GM21723 (cell line): Measurements from ENCODE around the gene MTFR2.
"Not testable (repeated sequence)": the region's sequence is repeated elsewhere in the genome, so short reads cannot be mapped to it uniquely, and the experiment has no call there.

Experiments
- ATAC-seq: cut with Tn5 transposase; IDR thresholded peaks from one replicate; pipeline ENCODE4 v1.9.1; 2021; ENCODE audit warnings: mild to moderate bottlenecking, moderate library complexity; ENCODE audit not compliant: unreplicated experiment

Gene MTFR2

DNA sequence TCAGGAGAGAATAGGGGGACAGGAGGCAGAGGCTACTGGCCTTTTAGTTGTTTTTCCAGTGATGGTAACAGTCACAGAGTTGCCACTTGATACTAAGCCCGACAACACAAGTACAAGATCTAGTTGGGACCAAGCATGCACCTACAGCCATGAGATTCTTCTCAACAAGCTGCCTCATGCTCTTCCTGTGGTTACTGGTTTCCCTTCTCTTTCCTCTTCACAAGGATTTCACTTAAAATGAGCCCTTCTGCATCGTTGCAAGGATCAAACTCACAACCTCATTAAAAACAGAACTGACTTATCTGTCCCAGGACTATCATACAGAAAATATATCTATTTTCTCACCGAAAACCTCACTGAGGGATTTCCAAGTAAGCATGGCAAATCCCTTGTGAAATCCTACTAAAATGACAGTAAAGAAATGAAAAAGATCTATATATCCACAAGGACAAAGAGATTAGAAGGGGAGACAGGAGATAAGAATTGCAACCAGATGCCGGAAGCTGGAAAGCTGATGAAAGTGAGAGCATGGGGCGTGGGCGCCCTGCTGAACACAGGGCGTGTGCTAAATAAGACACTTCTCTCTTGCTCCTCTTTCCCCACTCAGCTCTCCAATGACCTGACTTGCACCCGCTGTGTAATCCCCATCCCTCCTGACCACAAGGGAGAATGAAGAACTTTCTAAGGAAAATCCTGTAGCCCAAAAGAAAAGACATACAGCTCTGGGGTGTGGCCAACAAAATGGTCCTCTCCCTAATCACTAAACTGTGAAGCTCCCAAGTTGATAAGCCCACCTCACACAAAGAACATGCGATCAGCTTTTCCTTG, 13.4 kb downstream of the MTFR2 start:
- no peak for ATAC-seq

DNA sequence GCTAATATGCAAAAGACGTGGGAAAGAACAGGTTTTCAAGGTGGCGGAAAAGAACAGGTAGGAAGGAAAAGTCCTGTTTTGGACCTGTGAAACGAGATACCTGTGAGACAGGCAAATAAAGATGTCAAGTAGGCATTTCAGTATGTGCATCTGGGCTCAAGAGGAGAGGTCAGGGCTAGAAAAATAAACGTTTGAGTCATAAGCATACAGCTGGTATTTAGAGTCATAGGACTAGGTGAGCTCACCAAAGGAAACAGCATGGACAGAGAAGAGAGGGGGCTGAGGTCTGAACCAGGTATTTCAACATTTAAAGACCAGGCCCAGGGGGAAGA, 14.9 kb downstream of the MTFR2 start:
- ATAC-seq, result no peak

DNA sequence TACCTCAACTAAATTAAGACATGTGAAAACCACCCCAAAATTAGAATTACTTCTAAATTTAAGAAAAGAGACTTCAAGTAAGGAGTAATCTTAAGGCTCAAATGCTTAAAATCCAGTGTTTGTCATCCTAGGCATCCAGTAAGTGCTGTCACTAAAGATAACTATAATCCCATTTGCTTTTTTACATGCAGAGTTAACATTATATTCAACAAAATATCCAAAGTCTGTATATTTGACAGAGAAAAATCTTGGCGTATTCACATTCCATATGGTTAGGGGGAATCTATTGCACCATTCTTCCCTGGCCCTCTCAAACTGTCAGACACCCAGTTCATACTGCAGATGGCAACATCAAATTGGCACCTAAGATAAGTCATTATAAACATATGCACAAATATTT, 17.4 kb downstream of the MTFR2 start:
- no peak for ATAC-seq

DNA sequence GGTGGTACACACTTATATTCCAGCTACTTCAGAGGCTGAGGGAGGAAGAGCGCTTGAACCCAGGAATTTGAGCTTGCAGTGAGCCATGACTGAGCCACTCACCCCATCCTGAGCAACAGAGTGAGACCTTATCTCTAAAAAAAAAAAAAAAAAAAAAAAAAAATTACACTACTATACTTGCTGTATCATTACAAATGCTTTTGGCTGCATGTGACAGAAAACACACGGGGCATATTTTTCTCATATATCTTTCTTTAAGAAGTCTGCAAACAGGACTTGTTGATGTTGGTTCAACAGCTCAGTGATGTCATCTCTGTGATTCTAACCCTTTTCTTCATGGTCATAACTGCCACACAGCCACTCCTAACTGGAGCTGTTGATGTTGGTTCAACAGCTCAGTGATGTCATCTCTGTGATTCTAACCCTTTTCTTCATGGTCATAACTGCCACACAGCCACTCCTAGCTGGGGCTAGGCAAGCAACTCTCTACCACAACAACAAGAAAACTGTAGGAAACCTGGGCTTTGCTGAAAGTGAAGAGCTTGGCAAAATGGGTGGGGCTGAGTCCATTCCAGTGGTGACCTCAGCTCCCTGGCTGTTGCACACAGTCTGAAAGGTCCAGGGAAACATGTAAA, 19.8 kb downstream of the MTFR2 start:
- no peak for ATAC-seq

DNA sequence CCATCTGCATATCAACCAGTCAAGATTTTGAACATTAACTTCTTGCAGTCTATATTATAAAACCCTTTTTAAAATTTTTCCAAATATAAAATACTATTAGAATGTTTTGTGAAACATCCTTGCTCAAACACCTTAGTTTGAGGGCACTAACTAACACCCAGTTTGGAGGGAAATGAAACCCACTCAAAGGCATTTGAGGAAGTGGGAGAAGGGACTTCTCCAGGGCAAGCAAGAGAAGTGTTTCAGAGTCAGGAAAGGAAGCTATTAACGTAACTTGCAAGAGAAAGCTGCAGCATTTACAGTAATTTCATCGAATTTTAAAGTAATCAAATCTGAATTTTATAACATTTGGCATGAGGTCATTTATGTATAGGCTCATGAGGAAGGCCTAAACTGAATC, 21.3 kb downstream of the MTFR2 start:
- ATAC-seq, result no peak

DNA sequence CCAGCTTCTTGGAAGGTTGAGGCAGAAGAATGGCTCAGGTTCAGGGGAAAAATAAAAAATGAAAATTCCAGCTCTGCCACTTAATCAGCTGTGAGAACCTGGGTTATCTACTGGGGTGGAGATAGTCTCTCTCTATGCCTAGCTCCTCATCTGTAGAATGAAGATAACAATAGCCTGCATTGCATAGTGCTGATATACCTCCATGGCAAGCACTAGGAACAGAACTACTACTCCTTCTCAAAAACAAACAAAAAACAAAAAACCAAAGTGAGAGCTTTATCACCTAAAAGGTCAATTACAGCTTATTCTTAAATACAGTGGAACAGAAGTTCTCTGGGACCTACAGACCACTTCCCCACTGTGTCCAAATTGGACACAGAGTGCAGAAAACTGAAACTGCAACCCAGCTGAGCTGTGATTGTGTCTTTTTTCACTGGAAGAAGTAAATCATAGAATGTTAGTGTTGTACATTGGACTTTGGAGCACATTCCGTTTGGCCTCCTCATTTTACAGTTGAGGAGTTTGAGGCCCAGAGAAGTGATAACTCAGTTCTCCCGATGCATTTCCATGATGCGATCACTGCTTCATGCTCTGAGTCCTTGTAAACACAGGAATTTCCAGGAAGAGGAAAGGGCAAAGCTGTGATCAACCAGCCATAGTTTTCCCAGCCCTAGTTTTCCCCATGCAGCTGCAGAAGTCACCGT, 23.3 kb downstream of the MTFR2 start:
- ATAC-seq, result peak; percentile 20

DNA sequence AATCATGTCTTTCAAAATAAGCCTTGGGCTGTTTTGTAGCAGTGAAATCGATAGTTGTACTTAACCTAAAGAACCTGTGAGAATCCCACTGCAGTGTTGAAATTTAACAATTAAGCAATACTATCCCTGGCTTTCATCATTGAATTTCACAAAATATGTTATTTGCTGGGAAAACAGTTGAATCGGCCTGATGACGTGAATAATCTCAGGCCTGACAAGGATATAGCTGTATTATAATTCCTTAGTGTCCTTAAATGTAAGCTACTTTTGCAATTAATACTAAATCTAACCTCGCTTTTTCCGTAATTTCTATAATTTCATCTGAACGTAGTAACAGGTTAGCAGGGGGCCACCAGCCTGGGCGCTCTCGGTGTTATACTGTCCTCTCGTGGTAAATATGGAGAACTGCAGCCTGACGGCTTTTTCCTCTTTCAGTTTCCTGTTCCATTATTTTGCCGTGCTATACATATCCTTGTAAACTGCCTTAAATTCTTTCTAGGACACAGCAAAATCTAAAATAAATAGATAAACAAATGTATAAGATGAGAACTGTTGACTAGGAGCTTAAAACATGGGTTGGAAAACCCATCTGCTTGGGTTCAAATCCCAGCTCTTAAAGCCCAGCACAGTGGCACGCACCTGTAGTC, 24.0 kb downstream of the MTFR2 start:
- peak; percentile 80 for ATAC-seq

DNA sequence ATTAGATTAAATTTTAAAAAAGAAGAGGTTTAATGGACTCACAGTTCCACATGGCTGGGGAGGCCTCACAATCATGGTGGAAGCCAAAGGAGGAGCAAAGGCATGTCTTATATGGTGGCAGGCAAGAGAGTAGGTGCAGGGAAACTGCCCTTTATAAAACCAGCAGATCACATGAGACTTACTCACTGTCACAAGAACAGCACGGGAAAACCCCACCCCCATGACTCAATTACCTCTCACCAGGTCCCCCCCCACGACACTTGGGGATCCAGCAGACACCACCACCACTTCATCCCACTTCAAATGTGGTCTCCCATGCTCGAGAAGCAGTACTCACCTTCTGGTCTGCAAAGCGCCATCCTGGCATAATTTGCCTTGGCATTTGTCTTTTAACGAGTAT, 24.6 kb downstream of the MTFR2 start:
- no peak for ATAC-seq

DNA sequence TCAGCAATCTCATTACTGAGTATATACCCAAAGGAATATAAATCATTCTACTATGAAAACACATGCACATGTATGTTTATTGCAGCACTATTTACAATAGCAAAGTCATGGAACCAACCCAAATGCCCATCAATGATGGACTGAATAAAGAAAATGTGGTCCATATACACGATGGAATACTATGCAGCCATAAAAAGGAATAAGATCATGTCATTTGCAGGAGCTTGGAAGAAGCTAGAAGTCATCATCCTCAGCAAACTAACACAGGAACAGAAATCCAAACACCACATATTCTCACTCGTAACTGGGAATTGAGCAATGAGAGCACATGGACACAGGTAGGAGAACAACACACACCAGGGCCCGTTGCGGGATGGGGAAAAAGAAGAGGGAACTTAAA, 25.1 kb downstream of the MTFR2 start:
- ATAC-seq, result not testable (repeated sequence)

DNA sequence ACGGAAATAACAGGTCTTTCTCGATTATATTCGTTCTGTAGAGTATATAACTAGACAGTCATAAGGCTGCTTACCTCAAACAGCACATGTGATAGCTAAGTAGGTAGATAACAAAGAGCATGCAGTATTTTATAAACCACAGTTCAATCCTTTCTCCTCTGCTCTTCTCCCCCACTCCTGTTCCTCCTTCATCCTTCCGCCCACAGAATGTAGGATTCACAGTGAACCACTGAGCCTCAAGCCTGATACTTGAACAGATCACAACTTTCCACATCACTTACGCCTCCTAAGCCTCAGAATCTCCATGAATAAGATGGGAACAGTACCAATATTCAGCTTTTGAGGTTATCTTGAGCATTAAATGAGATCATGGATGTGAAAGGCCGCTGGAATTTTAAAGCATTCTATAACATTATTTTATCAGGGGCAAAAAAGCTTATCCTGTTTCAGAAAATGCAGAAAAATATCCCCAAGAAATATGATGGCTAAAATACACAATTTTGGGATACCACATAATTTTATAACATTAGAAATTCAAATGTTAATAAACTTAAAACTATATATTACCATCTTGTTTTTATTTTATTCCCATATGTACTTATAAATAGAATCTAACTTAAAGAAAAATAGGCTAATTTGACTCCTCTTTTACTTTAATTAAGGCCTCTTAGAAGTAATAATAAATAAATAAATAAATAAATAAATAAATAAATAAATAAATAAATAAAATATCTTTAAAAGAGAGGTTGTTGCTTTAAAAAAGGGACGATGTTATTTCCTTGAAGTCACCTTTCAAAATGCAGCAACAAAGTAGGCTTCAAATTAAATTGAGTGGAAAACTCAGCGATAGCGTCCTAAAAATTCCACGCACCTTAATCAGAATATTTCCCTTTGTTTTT, 33.4 kb downstream of the MTFR2 start:
- ATAC-seq, result no peak

DNA sequence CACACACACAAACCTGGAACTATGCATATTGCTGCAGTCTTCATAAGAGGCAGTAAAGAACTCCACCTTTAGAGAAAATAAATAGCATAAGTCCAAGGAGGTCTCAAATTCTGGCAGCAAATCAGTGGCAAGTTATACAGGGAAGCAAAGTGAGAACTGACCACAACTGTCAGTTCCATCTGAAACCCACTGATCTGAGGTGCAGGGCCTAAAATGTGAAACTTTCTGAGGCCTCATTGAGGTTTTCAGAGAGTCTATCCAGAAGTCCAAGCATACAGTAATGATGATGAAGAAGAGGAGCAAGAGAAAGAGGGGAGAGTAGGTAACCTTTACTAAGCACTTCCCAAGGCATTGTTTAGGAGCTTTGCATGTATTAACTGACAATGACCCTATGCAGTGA, 36.3 kb downstream of the MTFR2 start:
- no peak for ATAC-seq

DNA sequence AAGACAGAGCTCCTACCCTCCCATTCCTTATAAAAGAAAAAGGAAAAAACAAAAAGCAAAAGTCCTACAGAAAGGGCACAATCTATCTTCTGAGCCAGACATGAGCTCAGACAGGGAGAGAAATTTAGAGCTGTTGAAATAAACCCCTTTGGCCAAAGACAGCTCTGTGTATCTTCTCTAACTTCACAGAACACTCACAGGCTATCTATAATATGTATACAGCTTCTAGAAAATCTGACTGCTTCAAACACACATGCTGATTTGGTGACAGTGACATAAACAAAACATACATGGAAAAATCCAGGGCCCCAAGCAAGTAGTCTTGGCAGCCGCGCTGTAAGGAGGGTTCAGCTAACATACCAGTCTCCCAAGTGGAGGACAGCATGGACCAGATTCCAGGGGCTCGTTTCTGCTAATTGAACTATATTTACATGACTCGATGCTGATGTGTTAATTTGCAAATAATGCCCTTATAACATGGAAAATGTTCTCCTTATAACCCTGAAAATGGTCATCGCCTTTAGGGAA, 37.0 kb downstream of the MTFR2 start:
- ATAC-seq, result no peak

DNA sequence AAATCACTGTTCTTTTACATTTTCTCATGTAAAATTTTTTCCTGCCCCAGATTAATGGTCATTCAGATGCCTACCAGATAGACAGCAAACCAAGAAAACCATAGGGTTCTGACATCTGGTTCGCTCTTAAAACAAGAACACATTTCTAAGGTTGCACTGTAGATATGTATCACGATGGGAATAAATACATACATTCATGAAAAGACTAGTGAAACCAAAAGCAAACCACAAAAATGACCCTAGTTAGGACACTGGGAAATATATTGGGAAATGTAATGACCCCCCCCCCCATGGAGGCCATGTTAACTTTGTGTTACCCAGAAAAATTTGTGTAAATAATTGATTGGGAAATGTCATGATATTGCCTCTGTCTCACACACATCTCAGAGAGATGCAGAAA, 37.5 kb downstream of the MTFR2 start:
- ATAC-seq, result no peak

DNA sequence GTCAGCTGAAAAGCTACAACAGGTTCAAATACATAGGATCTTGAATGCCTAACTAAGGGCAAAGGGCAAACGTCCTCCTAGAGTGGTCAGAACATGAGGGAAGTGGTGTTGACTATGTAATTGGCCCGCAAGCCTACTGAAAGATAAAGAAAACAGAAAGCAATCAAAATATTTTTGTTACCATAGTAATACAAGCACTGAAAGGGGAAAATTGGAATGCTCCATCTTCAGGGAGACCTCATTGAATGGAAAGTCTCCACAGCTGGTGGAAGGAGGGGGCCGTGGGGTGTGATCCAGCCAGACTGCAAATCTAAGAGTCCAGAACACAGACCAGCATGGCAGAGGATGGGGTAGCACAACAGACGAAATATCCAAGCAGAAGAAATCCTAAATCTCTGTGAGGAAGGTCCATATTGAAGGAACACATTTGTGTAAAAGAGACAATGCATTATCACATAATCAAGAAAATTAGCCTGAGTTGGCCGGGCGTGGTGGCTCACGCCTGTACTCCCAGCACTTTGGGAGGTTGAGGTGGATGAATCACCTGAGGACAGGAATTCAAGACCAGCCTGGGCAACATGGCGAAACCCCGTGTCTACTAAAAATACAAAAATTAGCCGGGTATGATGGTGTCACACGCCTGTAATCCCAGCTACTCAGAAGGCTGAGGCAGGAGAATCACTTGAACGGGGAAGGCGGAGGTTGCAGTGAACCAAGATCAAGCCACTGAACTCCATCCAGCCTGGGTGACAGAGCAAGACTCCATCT, 39.5 kb downstream of the MTFR2 start:
- ATAC-seq, result no peak

DNA sequence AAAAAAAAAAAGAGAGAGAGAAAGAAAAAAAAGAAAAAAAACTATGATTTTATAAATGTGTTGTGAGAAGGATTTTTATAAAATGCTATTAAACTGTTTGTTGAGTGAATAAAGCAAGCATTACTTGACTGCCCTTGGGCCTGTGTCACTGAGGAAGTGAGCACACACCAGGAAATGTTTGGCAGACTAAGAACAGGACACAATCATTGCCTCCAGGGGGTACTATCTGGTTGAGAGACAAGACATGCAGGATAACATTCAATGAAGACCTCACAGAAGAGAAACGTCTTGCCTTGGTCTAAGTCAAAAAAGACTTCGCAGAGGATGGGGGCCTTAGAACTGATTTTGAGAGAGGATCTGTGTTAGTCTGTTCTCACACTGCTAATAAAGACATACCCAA, 40.6 kb downstream of the MTFR2 start:
- no peak for ATAC-seq

DNA sequence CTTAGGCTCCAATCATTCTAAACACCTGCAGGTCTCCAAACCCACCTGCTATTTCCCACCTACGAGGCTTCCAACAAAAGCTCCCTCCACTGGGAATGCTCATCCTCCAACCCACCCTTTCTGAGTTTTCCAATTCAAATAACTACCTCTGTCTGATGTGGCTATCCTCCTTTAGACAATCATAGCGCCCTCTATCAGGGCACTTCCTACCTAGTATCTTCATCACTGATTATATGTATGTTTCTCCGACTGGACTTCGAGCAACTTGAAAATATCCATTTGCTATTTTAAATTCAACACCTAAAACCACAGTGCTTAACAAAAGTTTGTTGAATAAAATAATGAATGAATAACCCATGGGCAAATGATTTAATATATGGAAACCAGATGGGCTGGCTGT, 41.3 kb downstream of the MTFR2 start:
- no peak for ATAC-seq

DNA sequence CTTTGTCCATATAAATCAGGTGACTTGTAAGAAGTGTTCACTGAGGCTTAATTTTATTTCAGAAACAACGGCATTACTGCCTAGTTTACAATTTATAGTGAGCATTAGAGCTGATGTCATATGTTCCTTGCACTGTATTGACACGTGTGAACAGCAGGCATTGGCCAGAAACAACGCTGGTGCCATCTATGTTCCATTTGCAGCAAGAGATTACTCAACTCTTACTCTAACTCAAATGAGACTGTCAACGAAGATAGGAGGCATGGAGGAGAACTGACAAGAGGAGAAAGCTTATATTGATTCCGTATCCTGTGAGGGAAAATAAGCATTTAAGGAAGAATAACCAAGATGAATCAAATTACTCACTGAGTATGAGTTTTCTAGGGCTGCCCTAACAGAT, 48.4 kb downstream of the MTFR2 start:
- no peak for ATAC-seq

DNA sequence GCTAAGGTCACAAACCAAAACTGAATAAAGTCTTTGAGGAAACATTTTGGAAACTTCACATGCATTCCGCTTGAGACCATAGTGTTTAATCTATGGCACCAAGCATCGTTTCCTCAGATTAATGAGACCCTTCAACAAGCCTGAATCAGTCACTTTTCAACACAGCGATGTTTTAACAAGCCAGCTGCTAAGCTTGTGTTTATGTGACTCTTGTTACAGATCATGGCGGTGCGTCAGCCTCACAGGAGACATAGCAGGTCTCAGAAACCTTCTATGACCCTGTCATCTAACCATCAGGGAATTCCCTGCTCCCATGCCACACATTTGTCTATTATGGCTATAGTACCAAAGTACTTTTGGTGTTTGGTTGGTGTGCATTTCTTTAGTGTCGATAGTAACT, 57.2 kb downstream of the MTFR2 start:
- ATAC-seq, result no peak

DNA sequence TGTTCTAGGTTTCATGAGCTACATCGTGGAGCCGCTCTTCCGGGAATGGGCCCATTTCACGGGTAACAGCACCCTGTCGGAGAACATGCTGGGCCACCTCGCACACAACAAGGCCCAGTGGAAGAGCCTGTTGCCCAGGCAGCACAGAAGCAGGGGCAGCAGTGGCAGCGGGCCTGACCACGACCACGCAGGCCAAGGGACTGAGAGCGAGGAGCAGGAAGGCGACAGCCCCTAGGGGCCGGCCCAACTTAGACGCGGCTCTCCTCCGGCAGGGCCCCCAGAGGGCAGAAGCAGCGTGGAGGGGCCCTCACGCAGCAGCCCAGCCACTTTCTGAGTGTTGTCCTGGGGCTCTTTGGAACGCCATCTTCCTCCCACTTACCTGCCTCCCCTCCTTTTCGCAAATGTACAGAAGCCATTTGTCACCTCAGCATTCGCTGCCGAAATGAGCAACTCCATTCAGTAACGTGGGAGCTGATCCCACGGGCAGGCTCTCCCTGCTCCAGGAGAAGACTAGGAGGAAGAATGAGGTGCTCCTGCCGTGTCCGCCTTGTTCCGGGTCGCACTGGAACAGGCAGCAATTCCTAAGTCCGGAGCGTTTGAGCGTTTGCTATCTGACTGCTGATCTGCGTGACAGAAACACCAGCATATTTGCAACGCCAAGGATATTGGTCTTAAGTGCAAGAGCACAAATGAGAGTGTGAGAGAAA, 58.4 kb downstream of the MTFR2 start:
- no peak for ATAC-seq
